HEK293T (cell line): ENCODE measurements around the gene UGT2B11.
"Not testable (repeated sequence)": the region's sequence is repeated elsewhere in the genome, so short reads cannot be mapped to it uniquely, and the experiment has no call there.

Experiments
- ELF4 ChIP-seq: fragments of 450-650 bp; IDR thresholded peaks from 2 replicates; pipeline ENCODE4 v1.6.1; 2017; ENCODE audit warnings: antibody characterized with exemption
- FOXA1 ChIP-seq: fragments of 450-650 bp; IDR thresholded peaks from 2 replicates; pipeline ENCODE4 v1.6.1; 2016; ENCODE audit warnings: mild to moderate bottlenecking
- FOXK2 ChIP-seq: fragments of 450-650 bp; IDR thresholded peaks from 2 replicates; pipeline ENCODE4 v1.6.1; 2016; ENCODE audit warnings: mild to moderate bottlenecking
- FOXM1 ChIP-seq: fragments of 450-650 bp; IDR thresholded peaks from 2 replicates; pipeline ENCODE4 v1.6.1; 2017; ENCODE audit warnings: mild to moderate bottlenecking, borderline replicate concordance
- HDGF ChIP-seq: fragments of 450-650 bp; IDR thresholded peaks from 2 replicates; pipeline ENCODE4 v1.6.1; 2017; ENCODE audit warnings: antibody characterized with exemption, borderline replicate concordance
- PKNOX1 ChIP-seq: fragments of 450-650 bp; IDR thresholded peaks from 2 replicates; pipeline ENCODE4 v1.6.1; 2016
- SP1 ChIP-seq: fragments of 450-650 bp; IDR thresholded peaks from 2 replicates; pipeline ENCODE4 v1.6.1; 2017
- SUZ12 ChIP-seq: fragments of 450-650 bp; IDR thresholded peaks from 2 replicates; pipeline ENCODE4 v1.6.1; 2016; ENCODE audit warnings: mild to moderate bottlenecking
- ZNF384 ChIP-seq: fragments of 450-650 bp; IDR thresholded peaks from 2 replicates; pipeline ENCODE4 v1.6.1; 2016

- not testable (repeated sequence) for TF ChIP-seq FOXM1, ZNF384, SUZ12, SP1, FOXA1, ELF4, PKNOX1, HDGF, FOXK2
Measured at GRCh38 chr4:69166376-69166775, 48.2 kb downstream of the UGT2B11 start.
